HG02981 (cell line): ENCODE results near the gene TUBB1.
A peak's percentile ranks its signal among the peaks of the same experiment; 100 is the strongest.
"Not testable (repeated sequence)": the region's sequence is repeated elsewhere in the genome, so short reads cannot be mapped to it uniquely, and the experiment has no call there.

ENCODE experiments used
- ATAC-seq: cut with Tn5 transposase; IDR thresholded peaks from one replicate; pipeline ENCODE4 v1.9.1; 2021; ENCODE audit warnings: mild to moderate bottlenecking, moderate library complexity; ENCODE audit not compliant: unreplicated experiment

The TUBB1 gene

GRCh38 chr20:59004763-59005522 lies 14.3 kb upstream of the TUBB1 start:
- ATAC-seq: peak; percentile 53

DNA sequence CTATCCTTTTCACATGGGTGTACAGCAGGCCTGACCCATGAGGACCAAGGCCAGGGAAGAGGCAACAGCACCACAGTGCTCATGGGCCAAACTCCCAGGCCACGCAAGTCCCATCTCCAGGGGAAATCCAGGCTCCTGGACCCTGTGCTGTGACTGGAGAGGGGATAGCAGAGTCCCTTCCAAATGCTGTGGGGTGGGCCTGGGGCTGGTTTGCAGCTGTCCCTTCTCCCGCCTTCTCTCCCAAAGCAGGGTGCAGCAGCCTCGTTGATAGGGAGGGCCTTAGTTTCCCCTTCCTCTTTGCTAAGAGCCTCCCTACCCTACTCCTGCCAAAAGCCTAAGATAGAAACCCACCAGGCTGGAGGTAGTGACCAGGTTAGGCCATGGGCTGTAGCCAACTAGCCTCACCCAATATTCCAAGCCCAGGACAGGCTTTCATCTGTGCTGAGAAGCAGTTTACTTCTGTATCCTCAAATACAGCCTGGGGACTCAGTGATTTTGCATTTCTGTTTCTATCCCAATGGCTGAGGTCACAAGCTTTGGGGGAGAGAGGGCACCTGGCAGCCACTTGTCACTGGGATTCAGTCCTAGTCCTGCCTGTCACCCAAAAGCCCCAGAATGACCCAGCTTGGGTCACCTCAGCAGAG lies 13.6 kb upstream of the TUBB1 start:
- ATAC-seq: no peak

GRCh38 chr20:59006167-59006863 lies 12.9 kb upstream of the TUBB1 start:
- ATAC-seq: no peak

DNA sequence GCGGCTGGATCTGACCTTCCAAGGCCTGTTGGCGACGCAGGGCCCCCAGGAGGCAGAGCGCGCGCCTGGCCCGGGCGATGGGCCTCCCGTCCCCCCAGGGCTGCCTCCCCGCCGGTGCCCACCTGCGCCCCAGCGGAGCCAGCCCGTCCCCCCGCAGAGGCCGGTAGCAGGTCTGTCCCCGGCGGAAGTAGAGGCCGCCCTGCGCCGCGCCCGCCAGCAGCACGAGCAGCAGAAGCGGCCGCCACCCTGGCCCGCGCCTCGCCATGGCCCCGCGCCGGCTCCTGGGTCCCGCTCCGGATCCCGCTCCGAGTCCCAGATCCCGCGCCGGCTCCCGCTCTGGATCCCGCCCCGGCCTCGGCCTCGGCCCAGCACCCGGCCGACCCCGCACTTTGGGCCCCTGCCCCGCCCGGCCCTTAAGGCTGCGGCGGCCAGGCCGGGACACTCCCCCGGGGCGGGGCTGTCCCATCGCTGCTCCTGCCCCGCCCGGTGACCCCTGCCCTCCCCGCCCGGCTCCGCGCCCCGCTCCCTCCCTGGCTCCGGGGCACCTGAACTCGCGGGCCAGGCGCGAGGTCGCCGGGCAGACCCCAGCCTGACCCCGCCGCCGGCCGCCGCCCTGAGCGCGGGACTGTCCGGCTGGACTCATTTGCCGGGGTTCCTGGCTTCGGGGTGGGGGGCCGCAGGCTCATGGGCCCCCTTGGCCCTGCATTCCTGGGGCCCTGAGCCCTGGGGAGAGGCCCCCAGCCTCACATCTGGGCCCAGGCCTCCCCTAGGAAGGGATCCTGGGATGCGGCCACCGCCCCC lies 12.2 kb upstream of the TUBB1 start, which contains the start of gene CTSZ:
Gene CTSZ (minus strand): TSS at position 391 of the 801 bp plus-strand sequence. CDS start 126 bp downstream, at position 265.
- ATAC-seq: no peak

DNA sequence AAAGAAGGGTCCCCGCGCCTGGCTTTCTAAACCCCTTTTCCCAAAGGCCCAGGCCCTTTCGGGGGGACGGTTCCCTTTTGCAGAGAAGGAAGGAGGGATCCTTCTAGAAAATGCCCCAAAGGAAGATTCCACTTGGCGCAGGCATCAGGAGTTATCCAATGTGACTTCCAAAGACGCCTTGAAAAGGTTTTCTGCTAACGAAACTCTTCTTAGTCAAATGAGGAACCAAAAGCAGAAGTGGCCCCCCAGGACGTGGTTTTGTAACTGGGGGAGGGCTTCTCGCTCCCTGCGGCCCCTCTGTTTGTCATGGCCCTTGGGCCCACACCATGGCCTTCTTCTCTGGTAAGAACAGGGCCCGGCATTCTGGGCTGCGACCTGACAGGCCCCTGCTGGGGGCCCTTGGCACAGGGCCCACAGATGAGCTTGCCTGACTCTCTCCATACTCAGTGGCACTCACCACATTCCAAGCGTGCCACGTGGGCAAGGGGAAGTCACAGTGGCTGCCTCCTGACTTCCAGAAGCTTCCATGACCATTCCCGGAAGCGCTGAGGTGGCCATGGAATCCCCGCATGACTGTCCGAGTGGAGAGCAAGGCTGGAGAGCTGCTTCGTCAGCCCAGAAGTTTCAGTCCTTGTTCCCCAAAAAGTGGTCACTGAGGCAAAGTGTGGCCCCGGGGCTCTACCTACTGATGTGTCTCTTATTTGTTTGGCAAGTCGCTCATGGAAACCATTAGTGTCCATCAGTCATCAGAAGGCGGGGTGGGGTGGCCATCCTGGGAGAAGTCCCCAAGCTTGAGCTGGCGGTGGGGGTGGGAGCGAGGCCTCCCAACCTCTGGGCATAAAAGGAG lies 11.3 kb upstream of the TUBB1 start:
- peak; percentile 30 for ATAC-seq

GRCh38 chr20:59008715-59009336 lies 10.4 kb upstream of the TUBB1 start:
- no peak for ATAC-seq

DNA sequence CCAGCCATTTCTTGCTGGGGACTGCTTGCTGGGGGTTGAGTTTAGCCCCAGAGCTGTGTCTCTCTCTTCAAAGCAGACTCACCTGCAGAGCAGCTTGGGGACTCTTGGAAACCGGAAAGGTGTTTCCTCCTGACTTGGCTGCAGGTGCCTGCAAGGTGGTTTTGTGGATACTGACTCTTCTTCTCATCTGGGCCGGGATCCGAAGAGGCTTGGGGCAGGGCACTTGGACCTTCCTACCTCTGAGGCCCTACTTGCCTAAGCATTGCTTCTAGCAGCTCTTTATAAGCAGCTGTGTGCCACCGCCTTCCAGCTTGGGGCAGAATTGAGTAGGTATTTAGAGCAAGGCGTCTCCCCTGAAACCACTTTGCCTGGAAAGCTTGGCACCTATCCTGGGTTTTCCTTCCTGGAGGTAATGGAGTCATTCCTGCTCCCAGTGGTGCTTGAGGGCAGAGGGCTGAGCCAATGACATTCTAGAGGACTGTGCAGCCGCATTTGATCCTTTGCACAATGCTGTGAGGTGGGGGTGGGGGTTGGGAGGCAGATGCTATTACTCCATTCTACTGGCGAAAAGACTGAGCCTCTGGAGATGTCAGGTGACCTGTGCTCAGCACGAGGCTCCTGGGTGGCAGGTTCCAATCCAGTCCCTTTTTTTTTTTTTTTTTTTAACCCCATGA lies 8.8 kb upstream of the TUBB1 start:
- no peak for ATAC-seq

GRCh38 chr20:59010995-59011873 lies 8.0 kb upstream of the TUBB1 start:
- ATAC-seq: no peak

DNA sequence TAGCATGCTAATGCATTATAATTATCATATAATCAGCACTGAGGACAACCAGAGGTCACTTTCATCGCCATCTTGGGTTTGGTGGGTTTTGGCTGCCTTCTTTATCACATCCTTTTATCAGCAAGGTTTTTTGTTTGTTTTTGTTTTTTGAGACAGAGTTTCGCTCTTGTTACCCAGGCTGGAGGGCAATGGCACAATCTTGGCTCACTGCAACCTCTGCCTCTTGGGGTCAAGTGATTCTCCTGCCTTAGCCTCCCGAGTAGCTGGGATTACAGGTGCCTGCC lies 7.4 kb upstream of the TUBB1 start:
- not testable (repeated sequence) for ATAC-seq

DNA sequence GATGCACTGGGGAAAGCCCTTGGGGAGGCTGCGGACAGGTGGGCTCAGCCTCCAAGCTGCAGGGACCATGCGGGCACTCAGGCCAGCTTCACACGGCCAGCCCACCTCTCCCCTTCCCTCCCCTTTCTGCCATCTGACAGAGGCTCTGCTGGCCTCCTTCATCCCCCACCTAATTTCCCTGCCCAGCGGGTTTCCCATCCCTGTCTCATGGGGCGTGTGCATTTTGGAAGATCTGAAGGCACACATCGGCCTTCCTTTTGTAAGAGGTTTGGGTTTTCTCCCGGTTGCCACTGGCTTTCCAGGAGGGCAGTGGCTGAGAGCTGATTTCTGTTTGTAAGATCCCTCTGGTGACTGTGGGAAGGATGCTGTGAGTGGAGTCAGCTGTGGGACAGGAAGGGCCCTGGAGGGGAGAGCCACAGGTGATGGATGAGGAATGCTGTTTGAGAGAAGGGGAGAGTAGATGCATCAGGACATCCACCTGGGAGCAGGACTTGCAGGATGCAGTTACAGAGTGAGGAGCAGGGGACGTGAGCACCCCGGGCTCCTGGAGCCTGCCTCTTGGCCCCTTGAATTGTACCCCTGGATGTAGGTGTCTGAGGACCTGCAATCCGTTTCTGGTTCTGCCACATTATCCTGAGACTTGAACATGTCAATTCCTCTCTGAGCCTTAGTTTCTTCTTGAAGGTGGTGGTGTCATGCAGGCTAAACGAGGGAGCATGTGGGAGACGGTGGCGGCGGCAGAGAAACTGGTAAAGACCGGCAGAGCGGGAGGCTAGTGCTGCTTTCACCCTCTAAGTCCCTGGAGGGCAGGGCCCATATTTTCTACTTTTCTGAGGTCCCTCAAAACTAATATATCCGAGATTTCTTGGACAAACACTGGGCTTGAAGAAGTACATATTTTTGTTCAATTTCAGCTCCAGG lies 5.9 kb upstream of the TUBB1 start:
- ATAC-seq: no peak

- no peak for ATAC-seq
Measured at GRCh38 chr20:59013959-59014608, 5.1 kb upstream of the TUBB1 start.

GRCh38 chr20:59014680-59015389 lies 4.4 kb upstream of the TUBB1 start:
- no peak for ATAC-seq

DNA sequence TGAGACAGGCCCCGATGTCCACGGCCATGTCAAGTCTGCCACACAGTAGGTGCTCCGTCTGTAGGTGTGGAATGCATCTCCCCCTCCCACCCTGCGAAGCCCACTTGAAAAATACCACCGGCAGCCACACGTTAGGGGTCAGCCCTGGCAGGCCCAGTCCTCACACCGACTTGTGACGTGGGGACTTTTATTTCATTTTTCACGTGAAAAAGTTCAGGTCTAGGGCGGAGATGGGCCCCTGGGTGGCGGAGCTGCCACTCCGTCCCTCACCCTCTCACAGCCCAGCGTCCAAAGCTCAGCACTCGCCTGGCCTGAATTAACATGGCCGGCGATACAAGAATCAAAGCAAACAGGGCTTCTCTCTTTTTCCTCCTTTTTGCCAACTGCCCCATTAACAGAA lies 3.8 kb upstream of the TUBB1 start:
- ATAC-seq: no peak

- ATAC-seq: no peak
Measured at GRCh38 chr20:59015812-59016711, 3.2 kb upstream of the TUBB1 start.

GRCh38 chr20:59016795-59017492 lies 2.3 kb upstream of the TUBB1 start:
- ATAC-seq: no peak
